CD14-positive monocyte (primary cell): ENCODE results near the gene GRK3. TPM values are rescaled to one million over a fixed set of nuclear protein-coding genes. Genes with fewer than 3 reads are reported as not detected.

Source experiments
- DNase-seq, 3 donors: peaks; one replicate each; pipeline ENCODE4 v3.0.0-alpha.2; 2011 to 2022
- H2AFZ ChIP-seq: 2 replicates; pipeline ENCODE4 v1.6.0; 2012; ENCODE audit warnings: mild to moderate bottlenecking, low read depth, low read length, inconsistent platforms; ENCODE audit not compliant: insufficient read depth, poor library complexity, severe bottlenecking
- H3K27ac ChIP-seq, 2 donors: 1 replicate in 1 of 2; 2 replicates in 1 of 2; pipeline ENCODE4 v1.5.1; 2012 to 2013; ENCODE audit warnings: low read length in 2 of 2, control low read depth in 1 of 2, inconsistent platforms in 1 of 2, low read depth in 1 of 2, mild to moderate bottlenecking in 1 of 2
- H3K27me3 ChIP-seq, 2 donors: one replicate each; pipeline versions ENCODE4 v1.6.0 to v1.6.1; 2011 to 2013; ENCODE audit warnings: low read length in 2 of 2; ENCODE audit not compliant: control insufficient read depth in 2 of 2, insufficient read depth in 2 of 2
- H3K36me3 ChIP-seq, 2 donors: replicated peaks in 1 of 2; 1 replicate in 1 of 2; 2 replicates in 1 of 2; pipeline versions ENCODE4 v1.5.1 to v1.6.1; 2012 to 2013; ENCODE audit warnings: low read length in 2 of 2, control low read depth in 1 of 2, inconsistent platforms in 1 of 2, mild to moderate bottlenecking in 1 of 2; ENCODE audit not compliant: insufficient read depth in 2 of 2, control insufficient read depth in 1 of 2
- H3K4me1 ChIP-seq, 2 donors: 1 replicate in 1 of 2; 2 replicates in 1 of 2; pipeline versions ENCODE4 v1.5.1 to v1.6.1; 2012 to 2013; ENCODE audit warnings: low read length in 2 of 2, control low read depth in 1 of 2, inconsistent platforms in 1 of 2, mild to moderate bottlenecking in 1 of 2, moderate library complexity in 1 of 2; ENCODE audit not compliant: insufficient read depth in 2 of 2, control insufficient read depth in 1 of 2
- H3K4me2 ChIP-seq: replicated peaks from 2 replicates; pipeline ENCODE3; 2012; ENCODE audit warnings: low read length, moderate library complexity, mild to moderate bottlenecking; ENCODE audit not compliant: poor library complexity, severe bottlenecking; ENCODE audit errors: extremely low read depth
- H3K4me3 ChIP-seq, 3 experiments: fragments of 200-600 bp in 1 of 3; sonication (generic) in 1 of 3; replicated peaks in 1 of 3; 1 replicate in 2 of 3; 2 replicates in 1 of 3; pipeline ENCODE4 v1.5.1; 2011 to 2013; ENCODE audit warnings: low read length in 3 of 3, mild to moderate bottlenecking in 3 of 3, control low read depth in 2 of 3, low read depth in 2 of 3, inconsistent platforms in 1 of 3, moderate library complexity in 1 of 3
- H3K79me2 ChIP-seq: 2 replicates; pipeline ENCODE4 v1.6.0; 2012; ENCODE audit warnings: mild to moderate bottlenecking, control low read depth, inconsistent platforms, low read length, moderate library complexity; ENCODE audit not compliant: insufficient read depth
- H3K9ac ChIP-seq: 2 replicates; pipeline ENCODE4 v1.6.0; 2017; ENCODE audit warnings: low read length, mild to moderate bottlenecking; ENCODE audit not compliant: insufficient read depth, poor library complexity, severe bottlenecking
- H3K9me3 ChIP-seq, 2 donors: replicated peaks in 1 of 2; 1 replicate in 1 of 2; 2 replicates in 1 of 2; pipeline versions ENCODE4 v1.5.1 to v1.6.1; 2012 to 2013; ENCODE audit warnings: low read length in 2 of 2, control low read depth in 1 of 2; ENCODE audit not compliant: control insufficient read depth in 1 of 2, insufficient read depth in 1 of 2
- H4K20me1 ChIP-seq: 2 replicates; pipeline ENCODE4 v1.6.0; 2012; ENCODE audit warnings: mild to moderate bottlenecking, low read length, control low read depth, moderate library complexity; ENCODE audit not compliant: insufficient read depth
- H3K27ac Mint-ChIP-seq, 7 donors: one replicate each; pipeline ENCODE4 v1.8.0; 2020; ENCODE audit warnings: mild to moderate bottlenecking in 7 of 7, mixed read lengths in 7 of 7, moderate library complexity in 6 of 7, inconsistent platforms in 2 of 7
- H3K27me3 Mint-ChIP-seq, 3 donors: one replicate each; pipeline ENCODE4 v1.8.0; 2021 to 2022; ENCODE audit warnings: low read depth in 3 of 3, mild to moderate bottlenecking in 3 of 3, mixed read lengths in 3 of 3, moderate library complexity in 3 of 3, inconsistent platforms in 1 of 3
- H3K36me3 Mint-ChIP-seq, 2 donors: one replicate each; pipeline ENCODE4 v1.8.0; 2020; ENCODE audit warnings: mixed read lengths in 2 of 2, inconsistent platforms in 1 of 2, mild to moderate bottlenecking in 1 of 2
- H3K4me1 Mint-ChIP-seq: one replicate; pipeline ENCODE4 v1.8.0; 2020; ENCODE audit warnings: mild to moderate bottlenecking, mixed read lengths
- H3K4me3 Mint-ChIP-seq, 2 donors: one replicate each; pipeline ENCODE4 v1.8.0; 2020; ENCODE audit warnings: mild to moderate bottlenecking in 2 of 2, mixed read lengths in 2 of 2, moderate library complexity in 1 of 2
- H3K9me3 Mint-ChIP-seq, 7 donors: one replicate each; pipeline ENCODE4 v1.8.0; 2020 to 2022; ENCODE audit warnings: mixed read lengths in 7 of 7, mild to moderate bottlenecking in 6 of 7, moderate library complexity in 6 of 7, inconsistent platforms in 2 of 7
- CTCF ChIP-seq: fragments of 200-600 bp; IDR thresholded peaks from one replicate; pipeline ENCODE4 v1.8.0; 2022; ENCODE audit warnings: antibody characterized with exemption, mild to moderate bottlenecking
- WGBS: methylation state at CpG from one replicate; pipeline ENCODE4 v1.1.5; 2013; ENCODE audit warnings: missing lambda C conversion rate; ENCODE audit not compliant: insufficient coverage; 5-methylcytosine and 5-hydroxymethylcytosine counted together
- intact Hi-C, 2 donors: fragments of 100-400 bp; cut with micrococcal nuclease; formaldehyde crosslinking; loops; one replicate each; pipeline versions ENCODE4 v1.15.0 to v1.15.1; 2023
- polyA plus RNA-seq, 3 donors: library from polyadenylated mRNA; depleted of rRNA in 1 of 3; unstranded in 2 of 3; stranded (reverse) in 1 of 3; fragments of 300-500 nt in 2 of 3; fragments of >200 nt in 1 of 3; fragmentation: Illumina TruSeq in 2 of 3; gene quantifications; 1 replicate in 2 of 3; 2 replicates in 1 of 3; pipeline ENCODE4 v1.2.3, GENCODE V29; 2012 to 2021

Gene GRK3
- polyA plus RNA-seq, 3 donors, result 8.3 to 33.3 (median 9.6) TPM

- no peak overlapping the region for H3K4me3 Mint-ChIP-seq
- Histone ChIP-seq H3K4me3 (no peak overlapping the region), H4K20me1 (peaks cover 98% of the 10 kb centered on the region), H2AFZ (no peak overlapping the region), H3K27me3 (no peaks in the 10 kb centered on the region), H3K36me3 (peaks cover 13 to 52% of the 10 kb centered on the region in 2 donors), H3K9me3 (no peaks in the 10 kb centered on the region), H3K4me1 (peaks cover 4 to 5% of the 10 kb centered on the region in 2 donors), H3K27ac (no peak overlapping the region), H3K79me2 (peaks cover 85% of the 10 kb centered on the region), H3K4me2 (no peak overlapping the region), H3K9ac (no peak overlapping the region)
- intact Hi-C loops, result no loop called here
- peaks cover 26% of the 10 kb centered on the region for H3K4me1 Mint-ChIP-seq
- TF ChIP-seq CTCF, result no peak
- DNase-seq, result no peak
- peaks cover 0 to 2% (median 0%) of the 10 kb centered on the region in 3 donors for H3K27me3 Mint-ChIP-seq
- no peaks in the 10 kb centered on the region for H3K9me3 Mint-ChIP-seq
- peak overlapping the region in 3 of 7 donors; percentile 5 to 43 (median 13) for H3K27ac Mint-ChIP-seq
- peaks cover 31 to 36% of the 10 kb centered on the region in 2 donors for H3K36me3 Mint-ChIP-seq
Measured at GRCh38 chr22:25656724-25657123, 92.2 kb downstream of the GRK3 start.

GRCh38 chr22:25658633-25659032, 94.2 kb downstream of the GRK3 start:
- WGBS, result 87% methylated on average over 4 of the region's 4 CpGs

More at GRCh38 chr22:25658633-25659032, 94.2 kb downstream of the GRK3 start:
- peak overlapping the region in 4 of 7 donors; percentile 1 to 60 (median 19) for H3K27ac Mint-ChIP-seq
- Histone ChIP-seq H2AFZ (no peak overlapping the region), H3K4me1 (no peaks in the 10 kb centered on the region), H3K4me3 (no peak overlapping the region), H3K36me3 (peaks cover 7 to 58% of the 10 kb centered on the region in 2 donors), H3K27ac (no peak overlapping the region), H3K9ac (no peak overlapping the region), H3K4me2 (no peak overlapping the region), H3K79me2 (peaks cover 77% of the 10 kb centered on the region), H3K9me3 (no peaks in the 10 kb centered on the region), H4K20me1 (peaks cover 98% of the 10 kb centered on the region), H3K27me3 (no peaks in the 10 kb centered on the region)
- H3K9me3 Mint-ChIP-seq, result no peaks in the 10 kb centered on the region
- H3K27me3 Mint-ChIP-seq, result peaks cover 0 to 2% (median 0%) of the 10 kb centered on the region in 3 donors
- peaks cover 23% of the 10 kb centered on the region for H3K4me1 Mint-ChIP-seq
- TF ChIP-seq CTCF, result no peak
- peaks cover 28 to 32% of the 10 kb centered on the region in 2 donors for H3K36me3 Mint-ChIP-seq
- DNase-seq, result no peak
- H3K4me3 Mint-ChIP-seq, result no peak overlapping the region
- intact Hi-C loops, result no loop called here
